ENCODE results near the gene DYNC1LI2. TPM values are rescaled to one million over a fixed set of nuclear protein-coding genes. Genes with fewer than 3 reads are reported as not detected.

DYNC1LI2 gene
- total and polyA plus RNA-seq, 2 experiments from 2014 or later, result 58.6 to 89.6 TPM

GRCh38 chr16:66693149-66693548, 58.3 kb downstream of the DYNC1LI2 start:
- Histone ChIP-seq H3K4me1 (ENCODE audit: low read depth) (peaks cover 9% of the 10 kb centered on the region), H3K36me3 (no peaks in the 10 kb centered on the region), H3K27ac (no peak overlapping the region), H3K9me3 (ENCODE audit: low read depth) (no peaks in the 10 kb centered on the region), H3K4me3 (no peak overlapping the region), H3K27me3 (no peaks in the 10 kb centered on the region)
- TF ChIP-seq, protein P1, sequence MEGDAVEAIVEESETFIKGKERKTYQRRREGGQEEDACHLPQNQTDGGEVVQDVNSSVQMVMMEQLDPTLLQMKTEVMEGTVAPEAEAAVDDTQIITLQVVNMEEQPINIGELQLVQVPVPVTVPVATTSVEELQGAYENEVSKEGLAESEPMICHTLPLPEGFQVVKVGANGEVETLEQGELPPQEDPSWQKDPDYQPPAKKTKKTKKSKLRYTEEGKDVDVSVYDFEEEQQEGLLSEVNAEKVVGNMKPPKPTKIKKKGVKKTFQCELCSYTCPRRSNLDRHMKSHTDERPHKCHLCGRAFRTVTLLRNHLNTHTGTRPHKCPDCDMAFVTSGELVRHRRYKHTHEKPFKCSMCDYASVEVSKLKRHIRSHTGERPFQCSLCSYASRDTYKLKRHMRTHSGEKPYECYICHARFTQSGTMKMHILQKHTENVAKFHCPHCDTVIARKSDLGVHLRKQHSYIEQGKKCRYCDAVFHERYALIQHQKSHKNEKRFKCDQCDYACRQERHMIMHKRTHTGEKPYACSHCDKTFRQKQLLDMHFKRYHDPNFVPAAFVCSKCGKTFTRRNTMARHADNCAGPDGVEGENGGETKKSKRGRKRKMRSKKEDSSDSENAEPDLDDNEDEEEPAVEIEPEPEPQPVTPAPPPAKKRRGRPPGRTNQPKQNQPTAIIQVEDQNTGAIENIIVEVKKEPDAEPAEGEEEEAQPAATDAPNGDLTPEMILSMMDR (IDR thresholded peaks at IDR 0.05; ENCODE audit: low read depth, low read length), result no peak
- no peak for DNase-seq (ENCODE audit: low read depth in 1 of 2, low spot score in 1 of 2)

DNA sequence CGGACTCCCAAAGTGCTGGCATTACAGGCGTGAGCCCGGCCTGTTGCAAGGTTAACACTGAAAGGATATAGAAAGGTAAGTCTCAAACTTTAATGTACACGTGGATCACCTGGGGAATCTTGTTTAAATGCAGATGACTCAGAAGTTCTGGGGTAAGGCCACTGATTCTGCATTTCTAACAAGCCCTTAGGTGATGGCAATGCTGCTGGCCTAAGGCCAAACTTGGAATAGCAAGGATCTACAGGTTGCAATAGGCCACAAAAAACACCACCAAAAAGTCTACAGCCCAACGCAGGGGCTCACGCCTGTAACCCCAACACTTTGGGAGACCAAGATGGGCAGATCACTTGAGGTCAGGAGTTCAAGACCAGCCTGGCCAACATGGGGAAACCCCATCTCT, 59.1 kb downstream of the DYNC1LI2 start:
- Histone ChIP-seq H3K36me3 (no peaks in the 10 kb centered on the region), H3K4me3 (no peak overlapping the region), H3K4me1 (ENCODE audit: low read depth) (peaks cover 9% of the 10 kb centered on the region), H3K9me3 (ENCODE audit: low read depth) (no peaks in the 10 kb centered on the region), H3K27ac (no peak overlapping the region), H3K27me3 (no peaks in the 10 kb centered on the region)
- TF ChIP-seq, protein P1 (IDR thresholded peaks at IDR 0.05; ENCODE audit: low read depth, low read length), result no peak
- DNase-seq (ENCODE audit: low read depth in 1 of 2, low spot score in 1 of 2), result no peak

DNA sequence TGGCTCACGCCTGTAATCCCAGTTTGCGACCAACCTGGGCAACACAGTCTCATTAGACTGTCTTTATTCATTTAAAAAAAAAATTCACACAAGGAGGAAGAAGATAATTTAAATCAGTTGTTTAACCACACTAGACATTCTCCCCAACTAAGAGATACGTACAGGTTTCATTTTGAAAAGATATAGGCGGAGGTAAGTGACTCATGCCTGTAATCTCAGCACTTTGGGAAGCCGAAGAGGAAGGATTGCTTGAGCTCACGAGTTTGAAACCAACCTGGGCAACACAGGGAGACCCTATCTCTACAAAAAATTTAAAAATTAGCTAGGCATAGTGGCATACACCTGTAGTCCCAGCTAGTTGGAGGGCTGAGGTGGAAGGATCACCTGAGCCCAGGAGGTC, 60.2 kb downstream of the DYNC1LI2 start:
- TF ChIP-seq, protein P1 (IDR thresholded peaks at IDR 0.05; ENCODE audit: low read depth, low read length), result no peak
- H3K27ac ChIP-seq, result no peak overlapping the region
- no peak for DNase-seq (ENCODE audit: low read depth in 1 of 2, low spot score in 1 of 2)

DNA sequence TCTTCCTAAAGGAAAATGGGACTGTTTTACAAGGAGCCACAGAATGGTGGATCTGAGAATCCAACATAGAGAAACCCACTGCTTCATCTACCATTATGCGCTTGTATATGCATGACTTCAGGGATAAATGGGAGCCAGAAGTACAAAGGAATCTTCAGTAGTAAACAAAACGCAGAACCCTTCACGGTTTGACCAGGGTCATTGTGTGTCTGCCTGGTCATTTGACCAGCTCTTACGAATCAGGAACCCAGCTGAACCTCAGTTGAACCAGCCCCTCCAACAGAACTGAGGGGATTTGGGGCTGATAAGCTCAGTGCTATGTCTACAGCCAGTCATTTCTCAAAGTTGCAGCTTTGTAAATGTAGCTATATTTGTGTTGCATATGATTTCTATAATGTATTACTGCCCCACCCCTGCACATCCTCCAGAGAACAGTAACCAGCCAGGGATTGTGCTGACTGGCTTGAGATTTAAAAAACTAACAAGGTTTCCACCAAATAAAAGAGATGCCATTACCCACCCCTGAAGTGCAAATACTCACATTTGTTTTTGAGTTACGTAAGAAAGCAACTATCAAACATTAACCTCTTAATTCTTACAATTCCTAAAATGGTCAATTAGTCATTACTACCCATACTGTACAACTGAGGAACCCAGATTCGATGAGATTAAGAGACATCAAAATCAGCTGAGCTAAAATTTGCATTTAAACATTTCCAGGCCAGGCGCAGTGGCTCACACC, 61.1 kb downstream of the DYNC1LI2 start:
- TF ChIP-seq, protein P1 (IDR thresholded peaks at IDR 0.05; ENCODE audit: low read depth, low read length), result no peak

More for the DNA sequence above, 60.2 kb downstream of the DYNC1LI2 start:
- Histone ChIP-seq H3K36me3 (no peaks in the 10 kb centered on the region), H3K9me3 (ENCODE audit: low read depth) (no peaks in the 10 kb centered on the region), H3K4me3 (no peak overlapping the region), H3K27me3 (no peaks in the 10 kb centered on the region), H3K4me1 (ENCODE audit: low read depth) (peaks cover 9% of the 10 kb centered on the region)

DNA sequence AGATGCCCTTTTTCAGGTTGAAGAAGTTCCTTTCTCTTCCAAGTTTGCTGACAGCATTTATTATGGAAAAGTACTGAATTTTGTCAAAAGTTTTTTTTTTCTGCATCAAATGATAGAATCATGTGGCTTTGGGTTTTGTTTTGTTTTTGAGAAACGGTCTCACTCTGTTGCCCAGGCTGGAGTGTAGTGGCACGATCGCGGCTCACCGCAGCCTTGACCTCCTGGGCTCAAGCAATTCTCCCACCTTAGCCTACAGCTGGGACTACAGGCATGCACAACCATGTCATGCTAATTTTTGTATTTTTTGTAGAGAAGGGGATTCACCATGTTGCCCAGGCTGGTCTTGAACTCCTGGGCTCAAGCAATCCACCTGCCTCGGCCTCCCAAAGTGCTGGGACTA, 62.1 kb downstream of the DYNC1LI2 start:
- DNase-seq (ENCODE audit: low read depth in 1 of 2, low spot score in 1 of 2), result no peak
- Histone ChIP-seq H3K27ac (no peak overlapping the region), H3K4me3 (no peak overlapping the region), H3K9me3 (ENCODE audit: low read depth) (no peaks in the 10 kb centered on the region), H3K27me3 (no peaks in the 10 kb centered on the region), H3K36me3 (no peaks in the 10 kb centered on the region), H3K4me1 (ENCODE audit: low read depth) (peaks cover 6% of the 10 kb centered on the region)
- TF ChIP-seq, protein P1 (IDR thresholded peaks at IDR 0.05; ENCODE audit: low read depth, low read length), result no peak

More for the DNA sequence above, 61.1 kb downstream of the DYNC1LI2 start:
- no peak overlapping the region for H3K27ac ChIP-seq
- H3K4me3 ChIP-seq, result no peak overlapping the region
- no peaks in the 10 kb centered on the region for H3K9me3 ChIP-seq (ENCODE audit: low read depth)
- no peaks in the 10 kb centered on the region for H3K36me3 ChIP-seq
- no peaks in the 10 kb centered on the region for H3K27me3 ChIP-seq
- no peak for DNase-seq (ENCODE audit: low read depth in 1 of 2, low spot score in 1 of 2)
- peaks cover 5% of the 10 kb centered on the region for H3K4me1 ChIP-seq (ENCODE audit: low read depth)
